WTC11 (cell line): Measurements from ENCODE around the gene FUT7. TPM values are rescaled to one million over a fixed set of nuclear protein-coding genes. Genes with fewer than 3 reads are reported as not detected.

Experiments
- ATAC-seq: fragments of 200-7000 bp; cut with Tn5 transposase; 2 replicates; pipeline ENCODE4 v1.10.0; 2021; ENCODE audit warnings: mild to moderate bottlenecking, moderate library complexity
- CTCF ChIA-PET: fragments of 300-600 bp; sonication (Branson Sonifier 250); formaldehyde crosslinking; loops from one replicate; lab custom pipeline; 2021; ENCODE audit warnings: antibody characterized with exemption; lab: Charles Lee
- POLR2A ChIA-PET: fragments of 350-600 bp; sonication (Branson Sonifier 250); formaldehyde crosslinking; loops from one replicate; lab custom pipeline; 2021; ENCODE audit warnings: antibody characterized with exemption; lab: Charles Lee
- DNase-seq: peaks from one replicate; pipeline ENCODE4 v3.0.0; 2021; ENCODE audit warnings: low spot score
- H3K27ac Mint-ChIP-seq: 2 replicates; pipeline ENCODE4 v1.8.0; 2021; ENCODE audit warnings: mixed read lengths
- H3K27me3 Mint-ChIP-seq: 2 replicates; pipeline ENCODE4 v1.8.0; 2021; ENCODE audit warnings: low read depth, mild to moderate bottlenecking, moderate library complexity, mixed read lengths
- H3K36me3 Mint-ChIP-seq: 2 replicates; pipeline ENCODE4 v1.8.0; 2021; ENCODE audit warnings: mixed read lengths
- H3K4me1 Mint-ChIP-seq: 2 replicates; pipeline ENCODE4 v1.8.0; 2022; ENCODE audit warnings: mixed read lengths
- H3K4me3 Mint-ChIP-seq: 2 replicates; pipeline ENCODE4 v1.8.0; 2021; ENCODE audit warnings: mild to moderate bottlenecking, moderate library complexity, mixed read lengths
- H3K9me3 Mint-ChIP-seq: 2 replicates; pipeline ENCODE4 v1.8.0; 2021; ENCODE audit warnings: mixed read lengths
- ATF6 ChIP-seq: sonication (generic); formaldehyde crosslinking; IDR thresholded peaks from 2 replicates; pipeline ENCODE4 v1.8.1; 2023; ENCODE audit warnings: mild to moderate bottlenecking, missing genetic modification reagents
- E2F5 ChIP-seq: sonication (generic); formaldehyde crosslinking; IDR thresholded peaks from 2 replicates; pipeline ENCODE4 v1.8.1; 2022; ENCODE audit warnings: mild to moderate bottlenecking, moderate library complexity, missing genetic modification reagents
- GRHL2 ChIP-seq: fragments of 250-450 bp; sonication (Bioruptor Pico); IDR thresholded peaks from 2 replicates; pipeline ENCODE4 v1.8.0; 2022; ENCODE audit warnings: mild to moderate bottlenecking, moderate library complexity; ENCODE audit not compliant: insufficient replicate concordance, severe bottlenecking
- IRF2 ChIP-seq: sonication (generic); formaldehyde crosslinking; IDR thresholded peaks from 2 replicates; pipeline ENCODE4 v1.8.0; 2022; ENCODE audit warnings: low read depth, missing genetic modification reagents, borderline replicate concordance
- NFYB ChIP-seq: sonication (generic); formaldehyde crosslinking; conservative IDR thresholded peaks from 2 replicates; pipeline ENCODE4 v1.8.0; 2022; ENCODE audit warnings: low read depth, missing genetic modification reagents
- SMAD3 ChIP-seq: sonication (generic); formaldehyde crosslinking; IDR thresholded peaks from 2 replicates; pipeline ENCODE4 v1.8.0; 2022; ENCODE audit warnings: missing genetic modification reagents, mild to moderate bottlenecking, borderline replicate concordance
- SMAD4 ChIP-seq: sonication (generic); formaldehyde crosslinking; IDR thresholded peaks from 2 replicates; pipeline ENCODE4 v1.8.0; 2022; ENCODE audit warnings: mild to moderate bottlenecking, missing genetic modification reagents
- ZNF121 ChIP-seq: sonication (generic); formaldehyde crosslinking; IDR thresholded peaks from 2 replicates; pipeline ENCODE4 v1.8.0; 2023; ENCODE audit warnings: missing genetic modification reagents
- ZNF263 ChIP-seq: sonication (generic); formaldehyde crosslinking; IDR thresholded peaks from 2 replicates; pipeline ENCODE4 v1.8.1; 2022; ENCODE audit warnings: low read depth, mild to moderate bottlenecking, moderate library complexity, missing genetic modification reagents
- ZNF423 ChIP-seq: fragments of 250-450 bp; sonication (Bioruptor Pico); IDR thresholded peaks from 2 replicates; pipeline ENCODE4 v2.1.2; 2022; ENCODE audit warnings: mild to moderate bottlenecking, moderate library complexity
- ZNF425 ChIP-seq: fragments of 250-450 bp; sonication (Bioruptor Pico); conservative IDR thresholded peaks from 2 replicates; pipeline ENCODE4 v1.9.0; 2021; ENCODE audit warnings: mild to moderate bottlenecking
- ZNF671 ChIP-seq: fragments of 250-450 bp; sonication (Bioruptor Pico); IDR thresholded peaks from 2 replicates; pipeline ENCODE4 v1.8.0; 2021; ENCODE audit warnings: mild to moderate bottlenecking
- total RNA-seq: library from RNA; stranded (reverse); gene quantifications from 3 replicates; pipeline ENCODE4 v1.2.3, GENCODE V29; 2021
- TF ChIP-seq, protein P1 (sequence below): sonication (generic); formaldehyde crosslinking; IDR thresholded peaks from 2 replicates; pipeline ENCODE4 v1.8.1; 2023; ENCODE audit warnings: mild to moderate bottlenecking, missing genetic modification reagents
- TF ChIP-seq, protein P2 (sequence below): sonication (generic); formaldehyde crosslinking; IDR thresholded peaks from 2 replicates; pipeline ENCODE4 v1.8.0; 2022; ENCODE audit warnings: mild to moderate bottlenecking, missing genetic modification reagents
- TF ChIP-seq, protein P3 (sequence below): sonication (generic); formaldehyde crosslinking; IDR thresholded peaks from 2 replicates; pipeline ENCODE4 v1.8.0; 2023; ENCODE audit warnings: missing genetic modification reagents, mild to moderate bottlenecking, borderline replicate concordance
- TF ChIP-seq, protein P4 (sequence below): sonication (generic); formaldehyde crosslinking; IDR thresholded peaks from 2 replicates; pipeline ENCODE4 v1.8.0; 2022; ENCODE audit warnings: missing genetic modification reagents

Gene FUT7
- total RNA-seq, 1 experiment from 2014 or later, result not detected

DNA sequence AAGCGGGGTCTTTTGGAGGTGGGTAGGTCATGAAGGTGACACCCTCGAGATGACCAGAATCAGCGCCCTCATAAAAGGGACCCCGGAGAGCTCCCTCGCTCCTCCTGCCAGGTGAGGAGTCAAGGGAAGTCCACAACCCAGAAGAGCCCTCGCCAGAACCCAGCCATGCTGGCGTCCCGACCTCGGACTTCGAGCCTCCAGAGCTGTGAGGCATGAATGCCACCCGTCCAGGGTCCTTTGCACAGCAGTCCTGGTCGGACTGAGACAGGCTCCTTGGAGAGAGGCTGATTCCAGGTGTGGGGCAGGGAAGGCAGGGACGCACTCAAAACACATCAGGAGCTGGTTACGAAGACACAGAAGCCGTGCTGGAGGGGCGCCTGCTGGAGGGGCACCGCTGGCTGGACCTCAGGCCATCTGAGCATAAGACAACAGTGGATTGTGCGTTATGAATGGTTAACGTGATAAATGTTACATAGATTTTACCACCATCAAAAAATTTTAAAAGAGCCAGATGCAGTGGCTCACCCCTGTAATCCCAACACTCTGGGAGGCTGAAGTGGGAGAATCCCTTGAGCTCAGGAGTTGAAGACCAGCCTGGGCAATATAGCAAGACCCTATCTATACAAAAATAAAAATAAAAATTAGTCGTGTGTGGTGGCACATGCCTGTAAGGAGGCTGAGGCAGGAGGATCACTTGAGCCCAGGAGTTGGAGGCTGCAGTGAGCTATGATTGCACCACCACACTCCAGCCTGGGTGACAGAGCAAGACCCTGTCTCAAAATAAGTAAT, 29.8 kb downstream of the FUT7 start (continued):
- TF ChIP-seq GRHL2 (CRISPR knock-in tag), result no peak

DNA sequence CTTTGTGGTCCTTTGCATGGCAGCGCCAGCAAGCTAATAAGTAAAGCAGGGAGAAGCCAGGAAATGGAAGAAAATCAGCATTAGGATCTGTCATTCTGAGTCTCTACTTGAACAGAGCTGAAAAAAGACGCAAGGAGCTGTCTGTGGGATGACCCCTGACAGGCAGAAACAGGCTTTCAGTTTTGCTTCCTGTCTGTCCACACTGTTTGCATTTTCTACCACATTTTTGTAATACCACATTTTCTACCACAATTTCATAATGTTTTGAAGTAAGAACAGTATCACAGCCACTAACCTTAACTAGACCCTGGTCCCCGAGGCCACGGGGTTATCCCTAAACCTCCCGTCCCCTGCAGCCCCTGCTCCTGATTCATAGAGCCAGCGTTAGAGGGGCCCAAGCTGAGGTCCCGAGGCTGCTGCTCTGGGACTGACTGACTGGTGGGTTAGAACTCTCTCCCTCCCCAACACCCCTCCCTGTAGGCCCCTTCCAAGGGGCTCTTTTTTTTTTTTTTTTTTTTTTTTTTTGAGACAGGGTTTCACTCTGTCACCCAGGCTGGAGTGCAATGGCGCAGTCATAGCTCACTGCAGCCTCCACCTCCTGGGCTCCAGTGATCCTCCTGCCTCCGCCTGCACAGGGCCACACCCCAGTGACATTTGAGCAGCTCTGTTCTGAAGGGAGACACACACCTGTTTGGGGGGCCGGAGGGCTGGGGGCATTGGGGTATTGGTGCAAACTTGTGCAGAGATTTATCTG, 31.5 kb downstream of the FUT7 start:
- Mint-ChIP-seq H3K4me1 (0 out of 2 replicates have a peak, but pooled peaks cover 4% of the 10 kb centered on the region), H3K9me3 (peaks cover 8% of the 10 kb centered on the region), H3K27ac (no peak overlapping the region), H3K4me3 (no peak overlapping the region), H3K36me3 (peaks cover 6% of the 10 kb centered on the region; the same call in 1 of the 2 replicates), H3K27me3 (peaks cover 6% of the 10 kb centered on the region; the same call in 1 of the 2 replicates)
- ChIA-PET CTCF (interaction anchor here (0.9 to 3.2 kb wide), 8 partner anchors 8 to 158 kb away, joined by 3 to 20 read pairs (median 5); partner anchors contain the start of genes AJM1 and PAXX), POLR2A (interaction anchor here (0.6 to 1.8 kb wide), 2 partner anchors 8 to 9 kb away, joined by 3 to 4 read pairs; no protein-coding TSS in a partner anchor)
- DNase-seq (no peak), ATAC-seq (no peak)
- TF ChIP-seq IRF2, result no peak
- TF ChIP-seq, protein P1, sequence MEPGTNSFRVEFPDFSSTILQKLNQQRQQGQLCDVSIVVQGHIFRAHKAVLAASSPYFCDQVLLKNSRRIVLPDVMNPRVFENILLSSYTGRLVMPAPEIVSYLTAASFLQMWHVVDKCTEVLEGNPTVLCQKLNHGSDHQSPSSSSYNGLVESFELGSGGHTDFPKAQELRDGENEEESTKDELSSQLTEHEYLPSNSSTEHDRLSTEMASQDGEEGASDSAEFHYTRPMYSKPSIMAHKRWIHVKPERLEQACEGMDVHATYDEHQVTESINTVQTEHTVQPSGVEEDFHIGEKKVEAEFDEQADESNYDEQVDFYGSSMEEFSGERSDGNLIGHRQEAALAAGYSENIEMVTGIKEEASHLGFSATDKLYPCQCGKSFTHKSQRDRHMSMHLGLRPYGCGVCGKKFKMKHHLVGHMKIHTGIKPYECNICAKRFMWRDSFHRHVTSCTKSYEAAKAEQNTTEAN (CRISPR knock-in tag), result no peak
- TF ChIP-seq ZNF263, result no peak
- TF ChIP-seq, protein P2, sequence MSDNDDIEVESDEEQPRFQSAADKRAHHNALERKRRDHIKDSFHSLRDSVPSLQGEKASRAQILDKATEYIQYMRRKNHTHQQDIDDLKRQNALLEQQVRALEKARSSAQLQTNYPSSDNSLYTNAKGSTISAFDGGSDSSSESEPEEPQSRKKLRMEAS, result no peak
- TF ChIP-seq ZNF121 (CRISPR knock-in tag), result no peak
- no peak for TF ChIP-seq NFYB
- no peak for TF ChIP-seq ZNF425 (CRISPR knock-in tag)
- no peak for TF ChIP-seq ATF6 (CRISPR knock-in tag)
- TF ChIP-seq ZNF671 (CRISPR knock-in tag), result no peak
- TF ChIP-seq, protein P3, sequence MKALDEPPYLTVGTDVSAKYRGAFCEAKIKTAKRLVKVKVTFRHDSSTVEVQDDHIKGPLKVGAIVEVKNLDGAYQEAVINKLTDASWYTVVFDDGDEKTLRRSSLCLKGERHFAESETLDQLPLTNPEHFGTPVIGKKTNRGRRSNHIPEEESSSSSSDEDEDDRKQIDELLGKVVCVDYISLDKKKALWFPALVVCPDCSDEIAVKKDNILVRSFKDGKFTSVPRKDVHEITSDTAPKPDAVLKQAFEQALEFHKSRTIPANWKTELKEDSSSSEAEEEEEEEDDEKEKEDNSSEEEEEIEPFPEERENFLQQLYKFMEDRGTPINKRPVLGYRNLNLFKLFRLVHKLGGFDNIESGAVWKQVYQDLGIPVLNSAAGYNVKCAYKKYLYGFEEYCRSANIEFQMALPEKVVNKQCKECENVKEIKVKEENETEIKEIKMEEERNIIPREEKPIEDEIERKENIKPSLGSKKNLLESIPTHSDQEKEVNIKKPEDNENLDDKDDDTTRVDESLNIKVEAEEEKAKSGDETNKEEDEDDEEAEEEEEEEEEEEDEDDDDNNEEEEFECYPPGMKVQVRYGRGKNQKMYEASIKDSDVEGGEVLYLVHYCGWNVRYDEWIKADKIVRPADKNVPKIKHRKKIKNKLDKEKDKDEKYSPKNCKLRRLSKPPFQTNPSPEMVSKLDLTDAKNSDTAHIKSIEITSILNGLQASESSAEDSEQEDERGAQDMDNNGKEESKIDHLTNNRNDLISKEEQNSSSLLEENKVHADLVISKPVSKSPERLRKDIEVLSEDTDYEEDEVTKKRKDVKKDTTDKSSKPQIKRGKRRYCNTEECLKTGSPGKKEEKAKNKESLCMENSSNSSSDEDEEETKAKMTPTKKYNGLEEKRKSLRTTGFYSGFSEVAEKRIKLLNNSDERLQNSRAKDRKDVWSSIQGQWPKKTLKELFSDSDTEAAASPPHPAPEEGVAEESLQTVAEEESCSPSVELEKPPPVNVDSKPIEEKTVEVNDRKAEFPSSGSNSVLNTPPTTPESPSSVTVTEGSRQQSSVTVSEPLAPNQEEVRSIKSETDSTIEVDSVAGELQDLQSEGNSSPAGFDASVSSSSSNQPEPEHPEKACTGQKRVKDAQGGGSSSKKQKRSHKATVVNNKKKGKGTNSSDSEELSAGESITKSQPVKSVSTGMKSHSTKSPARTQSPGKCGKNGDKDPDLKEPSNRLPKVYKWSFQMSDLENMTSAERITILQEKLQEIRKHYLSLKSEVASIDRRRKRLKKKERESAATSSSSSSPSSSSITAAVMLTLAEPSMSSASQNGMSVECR, result no peak
- no peak for TF ChIP-seq SMAD3 (CRISPR knock-in tag)
- TF ChIP-seq SMAD4 (CRISPR knock-in tag), result no peak
- TF ChIP-seq E2F5, result no peak
- no peak for TF ChIP-seq ZNF423
- TF ChIP-seq, protein P4, sequence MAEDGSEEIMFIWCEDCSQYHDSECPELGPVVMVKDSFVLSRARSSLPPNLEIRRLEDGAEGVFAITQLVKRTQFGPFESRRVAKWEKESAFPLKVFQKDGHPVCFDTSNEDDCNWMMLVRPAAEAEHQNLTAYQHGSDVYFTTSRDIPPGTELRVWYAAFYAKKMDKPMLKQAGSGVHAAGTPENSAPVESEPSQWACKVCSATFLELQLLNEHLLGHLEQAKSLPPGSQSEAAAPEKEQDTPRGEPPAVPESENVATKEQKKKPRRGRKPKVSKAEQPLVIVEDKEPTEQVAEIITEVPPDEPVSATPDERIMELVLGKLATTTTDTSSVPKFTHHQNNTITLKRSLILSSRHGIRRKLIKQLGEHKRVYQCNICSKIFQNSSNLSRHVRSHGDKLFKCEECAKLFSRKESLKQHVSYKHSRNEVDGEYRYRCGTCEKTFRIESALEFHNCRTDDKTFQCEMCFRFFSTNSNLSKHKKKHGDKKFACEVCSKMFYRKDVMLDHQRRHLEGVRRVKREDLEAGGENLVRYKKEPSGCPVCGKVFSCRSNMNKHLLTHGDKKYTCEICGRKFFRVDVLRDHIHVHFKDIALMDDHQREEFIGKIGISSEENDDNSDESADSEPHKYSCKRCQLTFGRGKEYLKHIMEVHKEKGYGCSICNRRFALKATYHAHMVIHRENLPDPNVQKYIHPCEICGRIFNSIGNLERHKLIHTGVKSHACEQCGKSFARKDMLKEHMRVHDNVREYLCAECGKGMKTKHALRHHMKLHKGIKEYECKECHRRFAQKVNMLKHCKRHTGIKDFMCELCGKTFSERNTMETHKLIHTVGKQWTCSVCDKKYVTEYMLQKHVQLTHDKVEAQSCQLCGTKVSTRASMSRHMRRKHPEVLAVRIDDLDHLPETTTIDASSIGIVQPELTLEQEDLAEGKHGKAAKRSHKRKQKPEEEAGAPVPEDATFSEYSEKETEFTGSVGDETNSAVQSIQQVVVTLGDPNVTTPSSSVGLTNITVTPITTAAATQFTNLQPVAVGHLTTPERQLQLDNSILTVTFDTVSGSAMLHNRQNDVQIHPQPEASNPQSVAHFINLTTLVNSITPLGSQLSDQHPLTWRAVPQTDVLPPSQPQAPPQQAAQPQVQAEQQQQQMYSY (CRISPR knock-in tag), result no peak
